GM21825 (cell line): ENCODE measurements around the gene C9orf72.

Experiments
- ATAC-seq: cut with Tn5 transposase; IDR thresholded peaks from one replicate; pipeline ENCODE4 v1.9.1; 2021; ENCODE audit warnings: mild to moderate bottlenecking, moderate library complexity; ENCODE audit not compliant: unreplicated experiment

C9orf72 gene

DNA sequence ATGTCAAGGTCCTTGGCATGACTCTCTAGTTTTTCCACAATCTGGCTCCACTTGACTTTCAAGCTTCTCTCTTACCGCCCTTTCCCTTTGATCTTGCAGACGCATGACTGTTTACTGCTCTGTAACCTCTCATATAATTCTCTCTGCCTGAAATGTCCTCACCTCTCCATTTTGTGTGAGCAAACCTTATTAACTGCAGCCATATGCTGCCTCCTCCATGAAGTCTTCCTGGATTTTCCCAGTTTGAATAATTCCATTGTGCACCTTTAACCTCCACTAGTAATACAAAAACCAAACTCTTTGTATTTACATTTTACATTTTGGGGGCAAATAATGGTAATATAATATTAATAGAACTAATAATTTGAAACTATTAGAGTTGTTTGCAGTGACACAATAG, 9.5 kb upstream of the C9orf72 start:
- ATAC-seq = no peak

DNA sequence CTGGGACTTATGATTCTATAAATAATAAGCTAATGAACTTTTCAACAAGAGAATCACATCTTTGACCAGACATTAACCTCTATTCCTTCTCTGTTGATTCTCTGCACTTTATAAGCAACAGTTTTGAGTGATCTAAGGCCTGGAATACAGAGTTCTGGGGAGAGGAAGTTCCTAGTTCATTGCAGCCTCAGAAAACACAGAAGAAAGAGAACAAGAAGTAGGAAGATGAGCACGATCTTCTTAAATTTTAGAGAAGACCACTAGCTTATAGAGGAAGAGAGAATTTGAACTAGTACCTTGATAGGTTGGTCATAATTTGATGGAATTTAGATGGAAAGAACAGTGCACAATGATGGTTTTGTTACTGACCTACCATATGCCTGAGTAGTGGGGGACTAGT, 8.5 kb upstream of the C9orf72 start:
- ATAC-seq = no peak

GRCh38 chr9:27573634-27574590, 631 bp upstream of the C9orf72 start:
- peak; percentile 90 for ATAC-seq

GRCh38 chr9:27572566-27572917, 739 bp downstream of the C9orf72 start:
- ATAC-seq = peak; percentile 31

GRCh38 chr9:27572061-27572460, 1.2 kb downstream of the C9orf72 start:
- no peak for ATAC-seq

DNA sequence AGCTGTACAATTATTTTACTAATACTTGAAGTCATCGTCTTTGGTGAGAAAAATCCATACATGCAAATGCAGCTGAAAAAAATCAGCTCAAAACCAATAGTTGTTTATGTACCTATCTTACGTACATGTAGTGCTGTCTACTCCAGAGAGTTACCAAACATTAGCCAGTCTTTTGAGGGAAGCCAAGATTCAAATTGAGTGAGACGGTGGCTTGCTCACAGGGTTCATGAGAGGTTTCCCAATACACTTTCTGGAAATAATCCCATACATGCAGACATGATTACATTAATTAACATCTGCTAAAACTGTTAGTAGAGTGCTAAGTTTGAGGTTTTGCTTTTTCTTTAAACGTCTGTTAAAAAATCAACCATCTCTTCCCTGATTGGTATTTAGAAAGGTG, 2.3 kb downstream of the C9orf72 start:
- ATAC-seq = no peak

DNA sequence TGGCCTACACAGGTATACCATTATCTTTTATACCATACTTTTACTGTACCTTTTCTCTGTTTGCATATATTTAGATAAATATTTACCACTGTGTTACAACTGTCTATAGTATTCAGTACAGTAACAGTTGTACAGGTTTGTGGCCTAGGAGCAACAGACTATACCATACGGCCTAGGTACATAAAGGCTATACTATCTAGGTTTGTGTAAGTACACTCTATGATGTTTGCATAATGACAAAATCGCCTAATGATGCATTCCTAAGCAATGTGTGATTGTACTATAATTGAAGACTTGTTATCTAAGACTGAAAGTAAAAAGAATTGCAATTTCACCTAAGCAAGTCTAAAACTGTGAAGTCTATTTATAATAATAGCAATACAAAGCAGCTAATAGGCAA, 3.9 kb downstream of the C9orf72 start:
- no peak for ATAC-seq

DNA sequence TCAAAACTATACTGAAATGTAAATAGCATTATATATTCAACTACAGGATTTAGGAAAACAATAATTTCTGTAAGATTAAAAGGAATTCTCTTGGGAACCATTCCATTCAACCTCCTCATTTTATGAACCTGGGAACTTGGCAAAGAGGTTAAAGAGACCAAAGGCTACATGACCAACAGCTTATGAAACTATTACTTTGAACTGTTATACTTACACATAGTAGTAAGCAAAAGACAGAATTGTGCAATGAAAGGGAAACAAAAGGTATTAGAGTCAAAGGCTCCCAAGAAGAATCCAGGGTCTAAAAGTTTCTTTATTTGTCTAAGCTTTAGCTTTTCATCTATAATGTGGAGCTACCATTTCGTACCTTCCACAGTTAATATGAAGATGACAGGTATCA, 7.2 kb downstream of the C9orf72 start:
- no peak for ATAC-seq

GRCh38 chr9:27565696-27566095, 7.6 kb downstream of the C9orf72 start:
- no peak for ATAC-seq

GRCh38 chr9:27564670-27565069, 8.6 kb downstream of the C9orf72 start:
- ATAC-seq = peak; percentile 41

GRCh38 chr9:27563738-27564430, 9.4 kb downstream of the C9orf72 start:
- no peak for ATAC-seq

DNA sequence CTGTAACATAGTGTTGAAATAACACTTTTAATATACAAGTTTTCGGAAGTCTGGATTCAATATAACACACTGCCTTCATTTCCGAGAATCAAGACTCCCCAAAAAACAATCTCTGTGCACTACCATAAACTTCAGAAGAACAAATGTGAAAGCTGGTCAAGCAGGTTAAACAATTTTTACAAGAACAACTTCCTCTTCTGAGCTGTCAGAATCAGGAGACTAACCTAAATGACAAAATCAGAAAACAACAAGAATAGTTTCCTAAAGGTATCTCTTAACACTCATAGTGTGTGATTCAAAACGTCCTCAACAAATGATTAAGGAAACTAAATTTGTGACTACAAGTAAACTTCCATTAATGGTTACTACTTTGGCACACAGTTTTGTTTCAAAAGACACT, 11.6 kb downstream of the C9orf72 start:
- ATAC-seq = no peak

- ATAC-seq = no peak
Measured at GRCh38 chr9:27560457-27560856, 12.8 kb downstream of the C9orf72 start.

DNA sequence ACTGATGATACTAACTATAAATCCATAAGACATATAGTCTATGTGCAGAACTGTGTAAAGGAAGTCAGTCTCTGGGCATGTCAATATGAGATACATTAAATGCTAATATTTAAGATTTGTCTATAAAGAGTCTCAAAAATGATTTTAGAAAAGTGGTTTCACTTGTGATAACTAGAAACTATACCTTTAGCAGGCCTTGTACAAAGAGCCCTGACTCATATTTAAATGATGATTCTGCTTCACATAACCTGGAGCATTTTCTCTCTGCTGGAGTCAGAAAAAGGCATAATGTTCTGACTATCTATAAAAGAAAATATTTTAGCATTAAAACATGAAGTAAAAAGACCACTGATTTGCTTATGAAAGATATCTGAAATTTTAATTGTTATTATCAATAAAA, 15.0 kb downstream of the C9orf72 start:
- ATAC-seq = no peak

GRCh38 chr9:27556470-27556869, 16.8 kb downstream of the C9orf72 start:
- no peak for ATAC-seq

- no peak for ATAC-seq
Measured at GRCh38 chr9:27554712-27555111, 18.6 kb downstream of the C9orf72 start.

DNA sequence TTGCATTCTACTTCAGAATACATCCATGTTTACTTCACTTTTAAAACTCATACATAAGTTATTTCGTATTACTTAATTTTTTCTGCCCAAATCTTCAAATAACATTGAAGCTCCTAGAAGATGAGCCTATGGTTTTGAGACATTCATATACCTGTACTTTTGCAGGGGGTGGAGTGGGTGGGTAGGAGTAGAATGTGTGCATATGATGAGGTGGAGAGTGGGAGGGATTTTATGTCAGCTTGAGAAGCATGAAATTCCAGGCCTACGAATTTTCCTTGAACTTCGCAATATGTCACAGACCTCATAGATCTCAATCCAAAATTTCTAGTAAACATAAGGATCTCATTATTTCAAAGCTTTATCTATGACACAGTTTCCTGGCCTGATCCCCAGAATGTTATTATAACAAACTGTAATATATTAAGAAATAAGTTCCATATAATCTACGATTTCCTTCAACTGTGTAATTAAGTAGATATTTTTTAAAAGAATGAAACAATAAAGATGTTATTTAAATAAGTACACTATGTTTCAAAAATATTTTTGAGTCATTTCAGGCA, 24.0 kb downstream of the C9orf72 start:
- ATAC-seq = no peak

DNA sequence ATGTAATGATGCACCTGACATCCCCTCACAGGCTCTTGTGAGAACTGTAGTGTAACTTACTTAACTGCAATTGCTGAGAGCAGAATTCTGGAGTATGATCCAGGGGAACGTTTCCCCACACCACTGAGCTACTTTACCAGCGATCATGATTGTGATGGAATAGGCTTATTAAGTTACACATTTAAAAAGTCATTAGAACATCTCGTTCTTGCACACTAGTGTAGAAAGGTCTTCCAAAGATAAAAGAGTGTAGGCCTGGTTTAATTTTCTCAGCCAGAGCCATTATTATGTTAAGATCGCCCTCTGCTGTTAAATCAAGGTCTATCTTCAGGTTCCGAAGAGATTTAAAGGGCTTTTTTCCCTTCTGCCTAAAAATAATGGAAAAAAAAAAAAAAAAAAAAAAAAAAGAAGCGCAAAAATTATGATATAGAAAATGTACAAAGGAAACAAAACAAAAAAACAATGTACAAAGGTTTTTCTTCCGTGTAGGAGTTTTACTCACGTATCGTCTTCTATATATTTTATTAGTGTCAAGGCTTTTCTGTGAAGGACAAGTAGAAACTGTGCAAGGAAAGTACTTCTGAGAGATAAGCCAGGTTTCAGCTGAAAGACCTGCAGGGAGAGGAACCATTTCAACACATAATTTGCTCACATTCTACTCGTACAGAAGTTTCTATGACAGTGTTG, 25.1 kb downstream of the C9orf72 start:
- no peak for ATAC-seq

DNA sequence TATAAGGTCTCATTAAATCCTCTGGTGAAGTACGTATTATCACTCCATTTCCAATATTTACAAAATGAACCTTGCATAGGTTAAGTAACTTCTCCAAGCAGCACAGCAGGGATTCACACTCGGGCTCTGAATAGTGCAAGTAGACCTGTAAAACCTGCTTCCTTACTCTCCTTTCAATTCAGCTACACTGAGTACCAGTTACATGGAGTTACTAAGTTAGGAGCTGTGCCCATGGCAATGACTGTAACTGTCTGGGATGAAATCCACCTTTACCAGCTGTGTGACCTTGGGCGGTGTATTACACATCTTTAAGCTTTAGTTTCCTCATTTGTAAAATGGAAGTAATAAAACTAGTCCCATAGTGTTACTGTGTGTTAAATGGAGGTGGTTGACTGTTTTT, 27.8 kb downstream of the C9orf72 start:
- no peak for ATAC-seq

DNA sequence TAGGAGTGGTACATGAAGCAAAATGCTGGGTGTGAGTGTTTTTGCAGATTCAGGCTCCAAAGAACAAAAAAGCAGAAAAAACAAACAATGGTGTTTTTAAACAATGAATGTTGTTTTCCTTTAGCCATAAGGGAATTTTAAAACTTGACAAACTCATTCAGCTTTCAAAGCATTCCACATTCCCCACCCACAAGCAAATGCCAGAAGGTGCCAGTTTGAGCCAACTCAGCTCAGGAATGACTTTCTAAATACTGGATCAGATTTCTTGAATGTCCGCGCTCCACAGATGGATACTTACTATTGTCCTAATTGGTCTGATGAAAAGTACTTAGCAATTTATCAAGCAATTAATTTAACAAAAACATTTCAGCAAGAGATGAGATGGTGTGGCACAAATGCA, 30.8 kb downstream of the C9orf72 start:
- ATAC-seq = no peak

DNA sequence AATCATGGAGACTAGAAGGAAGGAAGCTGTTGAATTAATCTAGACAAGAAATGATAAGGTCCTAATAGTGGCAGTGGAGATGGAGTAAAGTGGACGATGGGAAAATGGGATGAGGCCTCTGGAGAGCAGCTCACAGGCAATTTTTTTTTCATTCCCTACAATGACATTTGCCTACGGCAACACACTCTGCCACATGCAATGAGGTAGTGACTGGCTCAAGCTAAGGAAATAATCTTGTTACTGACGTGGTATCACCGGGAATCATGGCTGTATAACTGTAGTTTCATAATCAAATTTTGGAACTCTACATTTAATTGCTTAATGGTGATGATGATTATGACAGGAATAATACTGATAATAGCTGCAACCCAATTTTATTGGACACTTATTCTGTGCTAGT, 31.5 kb downstream of the C9orf72 start:
- no peak for ATAC-seq
